ENCODE measurements around the gene RBMS3.

DNA sequence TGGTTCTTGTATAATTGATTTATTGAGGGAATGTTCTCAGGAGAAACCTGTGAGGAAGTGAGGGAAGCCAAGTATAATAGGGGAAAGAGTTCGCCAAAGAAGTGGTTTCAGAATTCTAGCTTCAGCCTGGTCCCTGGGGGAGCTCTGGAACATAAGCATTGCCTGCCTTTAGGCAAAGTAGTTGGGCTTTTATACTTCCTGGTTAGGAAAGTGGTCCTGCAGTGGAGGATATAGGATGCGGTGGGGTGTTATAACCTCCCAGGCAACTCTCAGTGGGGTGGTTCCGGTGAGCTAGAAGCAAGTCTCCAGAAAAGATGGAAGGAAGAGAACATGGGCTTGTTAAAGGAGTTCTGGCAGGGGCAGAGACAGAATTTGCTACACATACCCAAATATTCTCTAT is 22.7 kb upstream of the RBMS3 start:
- TF ChIP-seq, protein P1, sequence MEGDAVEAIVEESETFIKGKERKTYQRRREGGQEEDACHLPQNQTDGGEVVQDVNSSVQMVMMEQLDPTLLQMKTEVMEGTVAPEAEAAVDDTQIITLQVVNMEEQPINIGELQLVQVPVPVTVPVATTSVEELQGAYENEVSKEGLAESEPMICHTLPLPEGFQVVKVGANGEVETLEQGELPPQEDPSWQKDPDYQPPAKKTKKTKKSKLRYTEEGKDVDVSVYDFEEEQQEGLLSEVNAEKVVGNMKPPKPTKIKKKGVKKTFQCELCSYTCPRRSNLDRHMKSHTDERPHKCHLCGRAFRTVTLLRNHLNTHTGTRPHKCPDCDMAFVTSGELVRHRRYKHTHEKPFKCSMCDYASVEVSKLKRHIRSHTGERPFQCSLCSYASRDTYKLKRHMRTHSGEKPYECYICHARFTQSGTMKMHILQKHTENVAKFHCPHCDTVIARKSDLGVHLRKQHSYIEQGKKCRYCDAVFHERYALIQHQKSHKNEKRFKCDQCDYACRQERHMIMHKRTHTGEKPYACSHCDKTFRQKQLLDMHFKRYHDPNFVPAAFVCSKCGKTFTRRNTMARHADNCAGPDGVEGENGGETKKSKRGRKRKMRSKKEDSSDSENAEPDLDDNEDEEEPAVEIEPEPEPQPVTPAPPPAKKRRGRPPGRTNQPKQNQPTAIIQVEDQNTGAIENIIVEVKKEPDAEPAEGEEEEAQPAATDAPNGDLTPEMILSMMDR (IDR thresholded peaks at IDR 0.05), result no peak
- TF ChIP-seq EP300 (IDR thresholded peaks at IDR 0.05) (no peak), POLR2A (IDR thresholded peaks at IDR 0.05) (no peak)
